Activated CD4-positive, alpha-beta T cell treated with anti-CD3 and anti-CD28 coated beads for 36 hours (primary cell): Measurements from ENCODE around the gene ILRUN. TPM values are rescaled to one million over a fixed set of nuclear protein-coding genes. Genes with fewer than 3 reads are reported as not detected.
"Not testable (repeated sequence)": the region's sequence is repeated elsewhere in the genome, so short reads cannot be mapped to it uniquely, and the experiment has no call there.

Experiments
- ATAC-seq: fragments of 200-7000 bp; cut with Tn5 transposase; one replicate; pipeline ENCODE4 v1.10.0; 2021; ENCODE audit warnings: mild to moderate bottlenecking, moderate library complexity
- CTCF ChIA-PET: fragments of 350-600 bp; sonication (Branson Sonifier 250); formaldehyde crosslinking; loops from one replicate; lab custom pipeline; 2021; ENCODE audit warnings: antibody characterized with exemption; lab: Charles Lee
- POLR2A ChIA-PET: fragments of 350-600 bp; sonication (Branson Sonifier 250); formaldehyde crosslinking; loops from one replicate; lab custom pipeline; 2021; ENCODE audit warnings: antibody characterized with exemption, inconsistent platforms; lab: Charles Lee
- DNase-seq: peaks from one replicate; pipeline ENCODE4 v3.0.0-alpha.2; 2020
- H3K27ac Mint-ChIP-seq: one replicate; pipeline ENCODE4 v1.8.0; 2021; ENCODE audit warnings: mixed read lengths
- H3K27me3 Mint-ChIP-seq: one replicate; pipeline ENCODE4 v1.8.0; 2021; ENCODE audit warnings: mixed read lengths
- H3K36me3 Mint-ChIP-seq: one replicate; pipeline ENCODE4 v1.8.0; 2021; ENCODE audit warnings: low read depth, mixed read lengths
- H3K4me1 Mint-ChIP-seq: one replicate; pipeline ENCODE4 v1.8.0; 2021; ENCODE audit warnings: mixed read lengths
- H3K4me3 Mint-ChIP-seq: one replicate; pipeline ENCODE4 v1.8.0; 2021; ENCODE audit warnings: mild to moderate bottlenecking, moderate library complexity, mixed read lengths
- H3K9me3 Mint-ChIP-seq: one replicate; pipeline ENCODE4 v1.8.0; 2021; ENCODE audit warnings: low read depth, mixed read lengths
- intact Hi-C, 2 experiments: fragments of 100-400 bp; cut with DNase I in 1 of 2; cut with micrococcal nuclease in 1 of 2; formaldehyde crosslinking; loops; one replicate each; pipeline versions ENCODE4 v1.14.2 to v1.15.1; 2022 to 2024; cut with DNase I, micrococcal nuclease
- total RNA-seq, 2 experiments: library from RNA; stranded (reverse); gene quantifications; one replicate each; pipeline ENCODE4 v1.2.3, GENCODE V29; 2021

Gene ILRUN
- total RNA-seq, 2 experiments from 2014 or later, result 56.2 to 66.9 TPM

DNA sequence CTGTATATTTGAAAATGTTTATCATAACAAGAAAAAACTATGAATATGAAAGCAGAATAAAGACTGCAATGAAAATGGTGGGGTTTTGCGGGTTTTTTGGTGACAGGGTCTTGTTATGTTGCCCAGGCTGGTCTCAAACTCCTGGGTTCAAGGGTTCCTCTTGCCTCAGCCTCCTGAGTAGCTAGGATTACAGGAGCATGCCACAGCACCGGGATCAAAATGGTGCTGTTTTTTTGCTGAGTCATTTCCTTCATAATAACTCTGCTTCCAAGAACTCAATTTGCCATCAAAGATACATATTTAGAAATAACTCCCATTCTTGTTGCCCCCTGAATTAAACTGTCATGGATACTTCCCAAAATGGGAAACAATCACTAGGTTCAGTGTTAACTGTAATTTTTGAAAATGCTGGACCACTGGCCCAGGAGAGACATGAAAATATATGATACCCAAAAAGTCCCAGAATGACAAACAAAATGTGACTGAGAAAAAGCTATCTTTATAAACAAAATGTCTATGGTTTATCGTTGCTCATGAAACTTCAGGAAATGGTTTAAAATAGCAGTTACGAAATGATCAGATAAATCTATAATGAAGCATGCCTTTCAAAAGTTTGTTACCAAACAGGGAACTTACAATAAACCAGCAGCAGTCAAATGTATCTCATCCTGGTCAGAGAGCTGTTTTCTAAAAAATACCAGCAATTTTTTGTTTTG is 32.2 kb downstream of the ILRUN start:
- intact Hi-C loops, result loop anchor here (1.0 kb wide), 1 partner anchor 8 kb away; no protein-coding TSS in a partner anchor
- Mint-ChIP-seq H3K4me1 (peaks cover 47% of the 10 kb centered on the region), H3K9me3 (no peaks in the 10 kb centered on the region), H3K4me3 (no peak overlapping the region), H3K27ac (peak overlapping the region; percentile 91), H3K27me3 (no peaks in the 10 kb centered on the region), H3K36me3 (peaks cover 15% of the 10 kb centered on the region)
- CTCF ChIA-PET, result interaction anchor here (0.6 to 1.1 kb wide), 3 partner anchors 9 to 468 kb away, joined by 3 to 4 read pairs (median 4); no protein-coding TSS in a partner anchor
- POLR2A ChIA-PET, result interaction anchor here (0.6 to 0.7 kb wide), 2 partner anchors 15 to 125 kb away, joined by 3 to 5 read pairs; no protein-coding TSS in a partner anchor
- ATAC-seq, result peak; percentile 26
- no peak for DNase-seq

DNA sequence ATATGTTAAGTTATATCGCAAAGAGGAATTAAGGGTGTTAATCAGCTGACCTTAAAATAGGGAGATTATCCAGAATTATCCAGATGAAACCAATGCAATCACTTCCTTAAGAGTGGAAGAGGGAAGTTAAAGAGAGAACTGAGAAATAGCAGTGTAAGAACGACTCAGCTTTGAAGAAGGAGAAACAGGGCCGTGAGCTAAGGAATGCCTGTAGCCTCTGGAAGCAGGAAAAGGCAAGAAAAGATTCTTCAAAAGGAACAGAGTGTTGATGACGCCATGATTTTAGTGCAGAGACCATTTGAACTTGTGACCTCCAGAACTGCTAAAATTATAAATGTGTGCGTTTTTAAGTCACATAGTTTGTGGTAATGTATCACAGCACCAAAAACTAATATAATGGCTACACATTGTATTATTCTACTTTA is 32.7 kb downstream of the ILRUN start:
- CTCF ChIA-PET, result interaction anchor here (0.8 kb wide), 1 partner anchor 194 kb away, joined by 3 read pairs; no protein-coding TSS in a partner anchor
- Mint-ChIP-seq H3K9me3 (no peaks in the 10 kb centered on the region), H3K27ac (peak overlapping the region; percentile 74), H3K4me3 (no peak overlapping the region), H3K27me3 (no peaks in the 10 kb centered on the region), H3K4me1 (peaks cover 52% of the 10 kb centered on the region), H3K36me3 (peaks cover 15% of the 10 kb centered on the region)
- intact Hi-C loops, result loop anchor here (1.0 kb wide), 1 partner anchor 8 kb away; no protein-coding TSS in a partner anchor
- POLR2A ChIA-PET, result interaction anchor here (0.7 kb wide), 1 partner anchor 126 kb away, joined by 3 read pairs; no protein-coding TSS in a partner anchor
- ATAC-seq, result no peak
- no peak for DNase-seq

DNA sequence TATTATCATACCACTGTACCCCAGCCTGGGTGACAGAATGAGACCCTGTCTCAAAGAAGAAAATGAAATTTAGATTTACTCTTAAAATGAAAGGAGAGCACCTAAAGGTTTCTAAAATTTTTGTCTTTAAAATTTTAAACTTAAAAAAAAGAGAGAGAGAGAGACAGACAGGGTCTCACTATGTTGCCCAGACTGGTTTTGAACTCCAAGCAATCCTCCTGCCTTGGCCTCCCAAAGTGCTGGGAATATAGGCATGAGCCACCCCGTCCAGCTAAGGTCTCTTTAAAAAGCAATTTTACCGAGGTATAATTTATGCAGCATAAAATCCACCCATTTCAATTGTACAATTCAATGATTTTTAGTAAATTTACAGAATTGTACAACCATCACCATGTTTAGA is 33.2 kb downstream of the ILRUN start:
- DNase-seq (no peak), ATAC-seq (no peak)
- Mint-ChIP-seq H3K27me3 (no peaks in the 10 kb centered on the region), H3K4me3 (no peak overlapping the region), H3K9me3 (no peaks in the 10 kb centered on the region), H3K36me3 (peaks cover 15% of the 10 kb centered on the region), H3K27ac (peak overlapping the region; percentile 74), H3K4me1 (peaks cover 55% of the 10 kb centered on the region)
- CTCF ChIA-PET, result interaction anchor here (0.8 kb wide), 1 partner anchor 195 kb away, joined by 3 read pairs; no protein-coding TSS in a partner anchor
- intact Hi-C loops, result no loop called here
- POLR2A ChIA-PET, result no interaction called here

DNA sequence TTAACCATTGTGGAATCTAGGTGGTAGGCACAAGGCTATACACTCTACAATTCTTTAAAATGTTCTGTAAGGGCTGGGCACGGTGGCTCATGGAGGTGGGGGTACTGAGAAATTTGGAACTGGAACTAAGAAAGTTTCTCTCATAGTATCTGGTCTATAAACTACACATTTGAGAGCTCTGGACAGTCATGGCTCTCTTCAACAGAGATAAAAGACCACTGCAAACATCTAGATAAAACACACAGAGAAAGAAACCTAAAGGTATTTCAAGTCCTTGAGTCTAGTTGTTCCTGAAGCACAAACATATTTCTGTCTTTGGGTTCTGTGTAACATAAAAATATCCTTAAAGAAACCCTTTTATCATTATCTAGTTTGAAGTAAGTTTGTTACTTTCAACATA is 35.2 kb downstream of the ILRUN start:
- CTCF ChIA-PET, result no interaction called here
- ATAC-seq (no peak), DNase-seq (no peak)
- intact Hi-C loops, result no loop called here
- Mint-ChIP-seq H3K27ac (no peak overlapping the region), H3K27me3 (no peaks in the 10 kb centered on the region), H3K9me3 (no peaks in the 10 kb centered on the region), H3K4me1 (peaks cover 63% of the 10 kb centered on the region), H3K36me3 (peaks cover 12% of the 10 kb centered on the region), H3K4me3 (no peak overlapping the region)
- POLR2A ChIA-PET, result no interaction called here

GRCh38 chr6:34658605-34659265 is 37.8 kb downstream of the ILRUN start:
- CTCF ChIA-PET, result no interaction called here
- POLR2A ChIA-PET, result interaction anchor here (0.7 kb wide), 1 partner anchor 419 kb away, joined by 3 read pairs; no protein-coding TSS in a partner anchor

DNA sequence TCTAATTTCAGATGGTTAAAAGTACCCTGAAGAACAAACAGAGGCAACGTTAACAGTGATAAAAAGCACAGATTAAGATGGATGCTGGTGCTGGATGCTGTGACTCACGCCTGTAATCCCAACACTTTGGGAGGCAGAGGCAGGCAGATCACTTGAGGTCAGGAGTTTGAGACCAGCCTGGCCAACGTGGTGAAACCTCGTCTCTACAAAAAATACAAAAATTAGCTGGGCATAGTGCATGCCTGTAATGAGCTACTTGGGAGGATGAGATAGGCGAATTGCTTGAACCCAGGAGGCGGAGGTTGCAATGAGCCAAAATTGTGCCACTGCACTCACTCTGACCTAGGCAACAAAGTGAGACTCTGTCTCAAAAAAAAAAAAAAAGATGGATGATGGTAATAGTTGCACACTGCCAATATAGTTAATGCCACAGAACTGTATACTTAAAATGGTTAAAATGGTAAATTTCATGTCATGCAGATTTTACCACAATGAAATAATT is 38.5 kb downstream of the ILRUN start:
- intact Hi-C loops, result loop anchor here in 1 of 2 experiments (10.0 kb wide), 1 partner anchor 227 kb away; the partner anchor contains the start of genes ANKS1A and TAF11
- ChIA-PET CTCF (interaction anchor here (2.5 kb wide), 1 partner anchor 14 kb away, joined by 15 read pairs; no protein-coding TSS in a partner anchor), POLR2A (interaction anchor here (0.7 to 1.8 kb wide), 2 partner anchors 14 to 418 kb away, joined by 3 to 14 read pairs; no protein-coding TSS in a partner anchor)
- peaks cover 58% of the 10 kb centered on the region for H3K4me1 Mint-ChIP-seq
- H3K4me3 Mint-ChIP-seq, ATAC-seq, H3K27me3 Mint-ChIP-seq, H3K9me3 Mint-ChIP-seq, DNase-seq: not testable (repeated sequence)
- H3K27ac Mint-ChIP-seq, result peak overlapping the region; percentile 90
- peaks cover 16% of the 10 kb centered on the region for H3K36me3 Mint-ChIP-seq

More at GRCh38 chr6:34658605-34659265, 37.8 kb downstream of the ILRUN start:
- DNase-seq (no peak), ATAC-seq (no peak)
- peak overlapping the region; percentile 25 for H3K27ac Mint-ChIP-seq
- no peaks in the 10 kb centered on the region for H3K27me3 Mint-ChIP-seq
- intact Hi-C loops, result loop anchor here in 1 of 2 experiments (10.0 kb wide), 1 partner anchor 226 kb away; the partner anchor contains the start of genes ANKS1A and TAF11
- peaks cover 16% of the 10 kb centered on the region for H3K36me3 Mint-ChIP-seq
- H3K9me3 Mint-ChIP-seq, result no peaks in the 10 kb centered on the region
- peaks cover 61% of the 10 kb centered on the region for H3K4me1 Mint-ChIP-seq
- H3K4me3 Mint-ChIP-seq, result no peak overlapping the region

DNA sequence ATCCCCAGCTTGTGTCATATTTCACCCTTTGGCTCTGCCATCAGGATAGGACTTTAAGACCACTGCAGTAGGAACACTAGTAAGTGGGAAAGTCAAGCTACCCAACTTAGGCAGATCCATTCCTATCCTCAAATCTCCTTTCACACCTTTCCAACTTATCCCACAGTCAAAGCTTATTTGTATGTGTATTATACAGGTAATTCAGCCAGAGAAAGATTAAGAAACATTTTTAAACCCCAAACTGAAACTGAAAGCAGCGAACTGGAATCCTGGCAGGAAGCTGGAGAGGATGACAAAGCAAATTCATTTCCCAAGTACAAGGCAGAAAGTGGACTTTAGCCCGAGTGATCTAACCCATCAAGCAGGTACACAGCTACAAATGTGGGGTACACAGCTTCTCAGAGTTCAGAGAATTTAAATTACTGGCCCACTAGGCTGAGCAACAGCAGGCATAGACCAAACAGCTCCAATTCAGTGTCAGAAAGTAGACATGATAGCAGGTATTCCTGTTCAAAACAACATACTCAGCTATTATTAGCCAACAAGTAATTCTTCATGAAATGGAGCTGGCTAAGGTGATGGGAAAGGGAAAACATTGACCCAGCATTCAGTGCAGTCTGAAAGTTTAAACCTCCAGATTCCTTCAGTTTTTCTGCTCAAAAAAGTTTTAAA is 39.1 kb downstream of the ILRUN start:
- ATAC-seq (no peak), DNase-seq (no peak)
- CTCF ChIA-PET, result interaction anchor here (1.4 to 2.5 kb wide), 2 partner anchors 15 to 99 kb away, joined by 4 to 15 read pairs; partner anchors contain the start of gene SNRPC
- Mint-ChIP-seq H3K4me1 (peaks cover 59% of the 10 kb centered on the region), H3K36me3 (peaks cover 16% of the 10 kb centered on the region), H3K9me3 (no peaks in the 10 kb centered on the region), H3K4me3 (peak overlapping the region; percentile 58), H3K27ac (peak overlapping the region; percentile 90), H3K27me3 (no peaks in the 10 kb centered on the region)
- POLR2A ChIA-PET, result interaction anchor here (1.1 to 1.8 kb wide), 3 partner anchors 15 to 99 kb away, joined by 3 to 14 read pairs (median 11); partner anchors contain the start of genes ILRUN and SNRPC
- intact Hi-C loops, result loop anchor here in 1 of 2 experiments (10.0 kb wide), 1 partner anchor 227 kb away; the partner anchor contains the start of genes ANKS1A and TAF11

DNA sequence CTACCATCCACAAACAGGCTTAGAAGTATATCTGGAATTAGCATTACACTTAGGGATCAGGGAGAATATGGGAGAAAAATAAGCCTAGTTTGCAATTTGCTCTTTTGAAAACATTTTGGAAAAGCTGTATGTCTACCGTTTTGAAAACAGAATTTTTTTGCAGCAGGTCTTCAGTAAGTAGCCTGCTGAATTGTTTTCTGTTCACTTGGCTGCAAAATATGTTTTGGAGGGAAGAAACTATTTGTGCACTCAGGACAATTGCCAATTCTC is 39.6 kb downstream of the ILRUN start:
- Mint-ChIP-seq H3K27ac (peak overlapping the region; percentile 90), H3K9me3 (no peaks in the 10 kb centered on the region), H3K4me3 (peak overlapping the region; percentile 58), H3K4me1 (peaks cover 57% of the 10 kb centered on the region), H3K27me3 (no peaks in the 10 kb centered on the region), H3K36me3 (peaks cover 16% of the 10 kb centered on the region)
- POLR2A ChIA-PET, result interaction anchor here (0.6 to 1.8 kb wide), 5 partner anchors 10 to 100 kb away, joined by 3 to 14 read pairs (median 3); partner anchors contain the start of genes ILRUN and SNRPC
- DNase-seq, result no peak
- CTCF ChIA-PET, result interaction anchor here (0.6 to 2.5 kb wide), 4 partner anchors 15 to 270 kb away, joined by 3 to 15 read pairs (median 4); partner anchors contain the start of gene SNRPC
- no peak for ATAC-seq
- intact Hi-C loops, result loop anchor here in 1 of 2 experiments (10.0 kb wide), 1 partner anchor 228 kb away; the partner anchor contains the start of genes ANKS1A and TAF11

DNA sequence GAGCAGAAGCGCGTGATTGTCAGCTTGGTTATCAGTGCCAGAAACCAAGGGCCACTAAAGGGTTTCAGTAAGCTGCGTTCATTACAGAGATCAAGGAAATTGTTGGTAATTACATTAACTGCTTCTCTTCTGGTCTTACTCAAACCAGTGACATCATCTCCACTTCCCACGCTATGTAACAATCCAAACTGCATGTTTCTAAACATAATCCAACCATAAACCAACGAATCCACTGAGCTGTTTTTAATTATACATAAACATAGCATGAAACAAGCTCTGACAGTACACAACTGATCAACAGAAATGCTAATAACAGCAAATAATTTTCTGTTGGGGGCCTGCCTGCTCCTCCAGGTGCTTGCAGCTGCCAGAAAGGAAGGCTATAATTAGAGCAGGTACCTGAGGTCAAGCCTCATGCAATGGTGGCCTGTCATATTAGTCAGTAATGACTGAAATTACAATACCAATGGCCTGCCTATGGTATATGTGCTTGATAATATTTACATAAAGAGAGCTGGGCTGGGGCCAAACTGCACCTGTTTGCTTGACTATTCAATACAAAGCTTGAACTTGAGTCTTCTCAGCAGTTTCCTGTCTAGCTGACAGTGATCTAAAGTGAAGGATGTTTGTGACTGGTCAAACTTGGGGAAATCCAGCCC is 40.1 kb downstream of the ILRUN start:
- POLR2A ChIA-PET, result interaction anchor here (0.6 to 1.8 kb wide), 7 partner anchors 9 to 850 kb away, joined by 3 to 14 read pairs (median 5); partner anchors contain the start of genes ILRUN and SNRPC
- intact Hi-C loops, result loop anchor here (1.0 to 10.0 kb wide), 6 partner anchors 8 to 228 kb away; partner anchors contain the start of genes ILRUN (in 2 of the 2), SNRPC (in 2 of the 2), ANKS1A (in 1 of the 2) and TAF11 (in 1 of the 2)

More for the DNA sequence above, 40.1 kb downstream of the ILRUN start:
- Mint-ChIP-seq H3K4me1 (peaks cover 55% of the 10 kb centered on the region), H3K9me3 (no peaks in the 10 kb centered on the region), H3K36me3 (peaks cover 14% of the 10 kb centered on the region), H3K27me3 (no peaks in the 10 kb centered on the region), H3K27ac (peak overlapping the region; percentile 90), H3K4me3 (peak overlapping the region; percentile 58)
- ATAC-seq (peak; percentile 94), DNase-seq (peak; percentile 74)
- CTCF ChIA-PET, result interaction anchor here (0.6 to 2.5 kb wide), 8 partner anchors 11 to 360 kb away, joined by 3 to 15 read pairs (median 3); partner anchors contain the start of gene SNRPC
